ENCODE measurements around the gene PSD2. TPM values are rescaled to one million over a fixed set of nuclear protein-coding genes. Genes with fewer than 3 reads are reported as not detected.

Gene PSD2
- total and polyA plus RNA-seq, 4 donors = 0.05 TPM; not detected in 3

GRCh38 chr5:139884734-139885133 lies 89.1 kb downstream of the PSD2 start:
- 67% methylated on average over 3 of the region's 3 CpGs for WGBS

GRCh38 chr5:139885172-139885856 lies 89.7 kb downstream of the PSD2 start:
- Histone ChIP-seq H3K27me3 (ENCODE audit: control insufficient read depth in 4 of 4, insufficient read depth in 4 of 4, low read length in 3 of 4) (no peaks in the 10 kb centered on the region), H3K9me3 (ENCODE audit: control insufficient read depth in 4 of 4, low read length in 3 of 4) (no peaks in the 10 kb centered on the region), H3K9ac (ENCODE audit: low read depth in 1 of 2, low read length in 2 of 2) (no peak overlapping the region), H3K4me1 (ENCODE audit: control insufficient read depth in 4 of 4, insufficient read depth in 4 of 4, low read length in 3 of 4) (no peaks in the 10 kb centered on the region), H3K27ac (ENCODE audit: low read depth in 1 of 2, low read length in 2 of 2) (no peak overlapping the region), H3K4me3 (ENCODE audit: low read depth in 1 of 3, low read length in 3 of 3) (no peak overlapping the region), H3K36me3 (ENCODE audit: control insufficient read depth in 4 of 4, insufficient read depth in 3 of 4, low read depth in 1 of 4, low read length in 3 of 4) (no peaks in the 10 kb centered on the region)
- DNase-seq (ENCODE audit: low spot score) = no peak
- WGBS = 91% methylated on average over 15 of the region's 15 CpGs
- no peak for TF ChIP-seq MAX (IDR thresholded peaks at IDR 0.05)
- no peak for TF ChIP-seq RAD21 (IDR thresholded peaks at IDR 0.05)
- TF ChIP-seq RXRA (IDR thresholded peaks at IDR 0.05) = no peak
- TF ChIP-seq, protein P1, sequence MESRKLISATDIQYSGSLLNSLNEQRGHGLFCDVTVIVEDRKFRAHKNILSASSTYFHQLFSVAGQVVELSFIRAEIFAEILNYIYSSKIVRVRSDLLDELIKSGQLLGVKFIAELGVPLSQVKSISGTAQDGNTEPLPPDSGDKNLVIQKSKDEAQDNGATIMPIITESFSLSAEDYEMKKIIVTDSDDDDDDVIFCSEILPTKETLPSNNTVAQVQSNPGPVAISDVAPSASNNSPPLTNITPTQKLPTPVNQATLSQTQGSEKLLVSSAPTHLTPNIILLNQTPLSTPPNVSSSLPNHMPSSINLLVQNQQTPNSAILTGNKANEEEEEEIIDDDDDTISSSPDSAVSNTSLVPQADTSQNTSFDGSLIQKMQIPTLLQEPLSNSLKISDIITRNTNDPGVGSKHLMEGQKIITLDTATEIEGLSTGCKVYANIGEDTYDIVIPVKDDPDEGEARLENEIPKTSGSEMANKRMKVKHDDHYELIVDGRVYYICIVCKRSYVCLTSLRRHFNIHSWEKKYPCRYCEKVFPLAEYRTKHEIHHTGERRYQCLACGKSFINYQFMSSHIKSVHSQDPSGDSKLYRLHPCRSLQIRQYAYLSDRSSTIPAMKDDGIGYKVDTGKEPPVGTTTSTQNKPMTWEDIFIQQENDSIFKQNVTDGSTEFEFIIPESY (IDR thresholded peaks at IDR 0.05) = no peak
- TF ChIP-seq FOXA2 (IDR thresholded peaks at IDR 0.05) = no peak
- TF ChIP-seq, protein P2, sequence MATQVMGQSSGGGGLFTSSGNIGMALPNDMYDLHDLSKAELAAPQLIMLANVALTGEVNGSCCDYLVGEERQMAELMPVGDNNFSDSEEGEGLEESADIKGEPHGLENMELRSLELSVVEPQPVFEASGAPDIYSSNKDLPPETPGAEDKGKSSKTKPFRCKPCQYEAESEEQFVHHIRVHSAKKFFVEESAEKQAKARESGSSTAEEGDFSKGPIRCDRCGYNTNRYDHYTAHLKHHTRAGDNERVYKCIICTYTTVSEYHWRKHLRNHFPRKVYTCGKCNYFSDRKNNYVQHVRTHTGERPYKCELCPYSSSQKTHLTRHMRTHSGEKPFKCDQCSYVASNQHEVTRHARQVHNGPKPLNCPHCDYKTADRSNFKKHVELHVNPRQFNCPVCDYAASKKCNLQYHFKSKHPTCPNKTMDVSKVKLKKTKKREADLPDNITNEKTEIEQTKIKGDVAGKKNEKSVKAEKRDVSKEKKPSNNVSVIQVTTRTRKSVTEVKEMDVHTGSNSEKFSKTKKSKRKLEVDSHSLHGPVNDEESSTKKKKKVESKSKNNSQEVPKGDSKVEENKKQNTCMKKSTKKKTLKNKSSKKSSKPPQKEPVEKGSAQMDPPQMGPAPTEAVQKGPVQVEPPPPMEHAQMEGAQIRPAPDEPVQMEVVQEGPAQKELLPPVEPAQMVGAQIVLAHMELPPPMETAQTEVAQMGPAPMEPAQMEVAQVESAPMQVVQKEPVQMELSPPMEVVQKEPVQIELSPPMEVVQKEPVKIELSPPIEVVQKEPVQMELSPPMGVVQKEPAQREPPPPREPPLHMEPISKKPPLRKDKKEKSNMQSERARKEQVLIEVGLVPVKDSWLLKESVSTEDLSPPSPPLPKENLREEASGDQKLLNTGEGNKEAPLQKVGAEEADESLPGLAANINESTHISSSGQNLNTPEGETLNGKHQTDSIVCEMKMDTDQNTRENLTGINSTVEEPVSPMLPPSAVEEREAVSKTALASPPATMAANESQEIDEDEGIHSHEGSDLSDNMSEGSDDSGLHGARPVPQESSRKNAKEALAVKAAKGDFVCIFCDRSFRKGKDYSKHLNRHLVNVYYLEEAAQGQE (IDR thresholded peaks at IDR 0.05) = no peak
- no peak for TF ChIP-seq FOXA1 (IDR thresholded peaks at IDR 0.05)
- no peak for TF ChIP-seq HNF4A (conservative IDR thresholded peaks at IDR 0.05)
- TF ChIP-seq NR2F2 (IDR thresholded peaks at IDR 0.05) = no peak
- TF ChIP-seq SP1 (IDR thresholded peaks at IDR 0.05) = no peak
- no peak for TF ChIP-seq ATF3 (IDR thresholded peaks at IDR 0.05)
- no peak for TF ChIP-seq EGR1 (IDR thresholded peaks at IDR 0.05; ENCODE audit: low read depth in 2 of 2)
- TF ChIP-seq JUND (IDR thresholded peaks at IDR 0.05) = no peak
- no peak for TF ChIP-seq GABPA (IDR thresholded peaks at IDR 0.05 in 1 of 2, conservative IDR thresholded peaks at IDR 0.05 in 1 of 2)
- TF ChIP-seq, protein P3, sequence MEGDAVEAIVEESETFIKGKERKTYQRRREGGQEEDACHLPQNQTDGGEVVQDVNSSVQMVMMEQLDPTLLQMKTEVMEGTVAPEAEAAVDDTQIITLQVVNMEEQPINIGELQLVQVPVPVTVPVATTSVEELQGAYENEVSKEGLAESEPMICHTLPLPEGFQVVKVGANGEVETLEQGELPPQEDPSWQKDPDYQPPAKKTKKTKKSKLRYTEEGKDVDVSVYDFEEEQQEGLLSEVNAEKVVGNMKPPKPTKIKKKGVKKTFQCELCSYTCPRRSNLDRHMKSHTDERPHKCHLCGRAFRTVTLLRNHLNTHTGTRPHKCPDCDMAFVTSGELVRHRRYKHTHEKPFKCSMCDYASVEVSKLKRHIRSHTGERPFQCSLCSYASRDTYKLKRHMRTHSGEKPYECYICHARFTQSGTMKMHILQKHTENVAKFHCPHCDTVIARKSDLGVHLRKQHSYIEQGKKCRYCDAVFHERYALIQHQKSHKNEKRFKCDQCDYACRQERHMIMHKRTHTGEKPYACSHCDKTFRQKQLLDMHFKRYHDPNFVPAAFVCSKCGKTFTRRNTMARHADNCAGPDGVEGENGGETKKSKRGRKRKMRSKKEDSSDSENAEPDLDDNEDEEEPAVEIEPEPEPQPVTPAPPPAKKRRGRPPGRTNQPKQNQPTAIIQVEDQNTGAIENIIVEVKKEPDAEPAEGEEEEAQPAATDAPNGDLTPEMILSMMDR (IDR thresholded peaks at IDR 0.05; ENCODE audit: low read depth, low read length, missing input control) = no peak
- TF ChIP-seq TAF1 (conservative IDR thresholded peaks at IDR 0.05) = no peak
- TF ChIP-seq HNF4G (IDR thresholded peaks at IDR 0.05) = no peak

More at GRCh38 chr5:139884734-139885133, 89.1 kb downstream of the PSD2 start:
- TF ChIP-seq FOXA2 (IDR thresholded peaks at IDR 0.05) = no peak
- no peak for TF ChIP-seq ATF3 (IDR thresholded peaks at IDR 0.05)
- no peak overlapping the region for H3K27ac ChIP-seq (ENCODE audit: low read depth in 1 of 2, low read length in 2 of 2)
- H3K4me3 ChIP-seq (ENCODE audit: low read depth in 1 of 3, low read length in 3 of 3) = no peak overlapping the region
- no peaks in the 10 kb centered on the region for H3K9me3 ChIP-seq (ENCODE audit: control insufficient read depth in 4 of 4, low read length in 3 of 4)
- H3K9ac ChIP-seq (ENCODE audit: low read depth in 1 of 2, low read length in 2 of 2) = no peak overlapping the region
- H3K27me3 ChIP-seq (ENCODE audit: control insufficient read depth in 4 of 4, insufficient read depth in 4 of 4, low read length in 3 of 4) = no peaks in the 10 kb centered on the region
- H3K4me1 ChIP-seq (ENCODE audit: control insufficient read depth in 4 of 4, insufficient read depth in 4 of 4, low read length in 3 of 4) = no peaks in the 10 kb centered on the region
- DNase-seq (ENCODE audit: low spot score) = no peak
- H3K36me3 ChIP-seq (ENCODE audit: control insufficient read depth in 4 of 4, insufficient read depth in 3 of 4, low read depth in 1 of 4, low read length in 3 of 4) = no peaks in the 10 kb centered on the region
